AG04449 (cell line): ENCODE data around the gene VPS8.

Experiments
- CTCF ChIA-PET: fragments of 350-600 bp; formaldehyde crosslinking; extraction: SDS; loops from one replicate; lab custom pipeline; 2021; ENCODE audit warnings: antibody characterized with exemption; lab: Yijun Ruan, JAX
- POLR2A ChIA-PET: fragments of 400-600, 350-600 bp; formaldehyde crosslinking; extraction: SDS; loops from one replicate; lab custom pipeline; 2020; ENCODE audit warnings: antibody characterized with exemption, inconsistent platforms; lab: Yijun Ruan, JAX
- DNase-seq: peaks from one replicate; pipeline ENCODE4 v3.0.0-alpha.2; 2010; ENCODE audit warnings: low read depth, low spot score
- H3K4me3 ChIP-seq: 2 replicates; pipeline ENCODE4 v1.5.1; 2011; ENCODE audit warnings: low read depth, mild to moderate bottlenecking, control low read depth, low read length
- CTCF ChIP-seq: IDR thresholded peaks from one replicate; pipeline ENCODE4 v1.5.1; 2011; ENCODE audit warnings: mild to moderate bottlenecking, moderate library complexity, low read length, control low read depth, inconsistent platforms; ENCODE audit not compliant: insufficient read depth; ENCODE audit errors: missing control alignments

VPS8 gene

GRCh38 chr3:184846496-184846895, 34.5 kb downstream of the VPS8 start:
- no peak for TF ChIP-seq CTCF
- no peak for DNase-seq
- H3K4me3 ChIP-seq, result no peak overlapping the region
- CTCF ChIA-PET, result no interaction called here
- POLR2A ChIA-PET, result no interaction called here

- no peak for DNase-seq
- POLR2A ChIA-PET, result no interaction called here
- no peak overlapping the region for H3K4me3 ChIP-seq
- CTCF ChIA-PET, result no interaction called here
- no peak for TF ChIP-seq CTCF
These were observed 37.0 kb downstream of the VPS8 start for GRCh38 chr3:184848934-184849333.

- ChIA-PET POLR2A (interaction anchor here (0.5 kb wide), 1 partner anchor 10 kb away, joined by 3 read pairs; no protein-coding TSS in a partner anchor), CTCF (interaction anchor here (1.2 kb wide), 1 partner anchor 27 kb away, joined by 3 read pairs; no protein-coding TSS in a partner anchor)
- TF ChIP-seq CTCF, result no peak
- no peak overlapping the region for H3K4me3 ChIP-seq
- DNase-seq, result no peak
These were observed 38.2 kb downstream of the VPS8 start for GRCh38 chr3:184850201-184850600.

GRCh38 chr3:184857099-184857498, 45.1 kb downstream of the VPS8 start:
- ChIA-PET CTCF (interaction anchor here (1.0 kb wide), 1 partner anchor 17 kb away, joined by 3 read pairs; no protein-coding TSS in a partner anchor), POLR2A (no interaction called here)
- DNase-seq, result no peak
- TF ChIP-seq CTCF, result no peak
- H3K4me3 ChIP-seq, result no peak overlapping the region

- TF ChIP-seq CTCF, result no peak
- no peak for DNase-seq
- ChIA-PET POLR2A (no interaction called here), CTCF (no interaction called here)
- no peak overlapping the region for H3K4me3 ChIP-seq
These were observed 52.0 kb downstream of the VPS8 start for GRCh38 chr3:184864000-184864399.

GRCh38 chr3:184868477-184868876, 56.5 kb downstream of the VPS8 start:
- H3K4me3 ChIP-seq, result no peak overlapping the region
- ChIA-PET CTCF (interaction anchor here (0.7 to 1.4 kb wide), 5 partner anchors 19 to 403 kb away, joined by 3 to 5 read pairs (median 3); no protein-coding TSS in a partner anchor), POLR2A (no interaction called here)
- no peak for DNase-seq
- TF ChIP-seq CTCF, result no peak
